Activated T-cell treated with anti-CD3 and anti-CD28 coated beads, Interleukin-2, amount 50 U/mL, for 4 hours (primary cell): ENCODE results near the gene MRPL17. TPM values are rescaled to one million over a fixed set of nuclear protein-coding genes. Genes with fewer than 3 reads are reported as not detected.

Experiments
- ATAC-seq, 2 donors: fragments of 200-7000 bp; cut with Tn5 transposase; one replicate each; pipeline ENCODE4 v1.10.0; 2021
- DNase-seq: peaks from one replicate; pipeline ENCODE4 v3.0.0-alpha.2; 2020
- H3K27me3 Mint-ChIP-seq: one replicate; pipeline ENCODE4 v1.8.0; 2021; ENCODE audit warnings: low read depth, mixed read lengths
- H3K36me3 Mint-ChIP-seq: one replicate; pipeline ENCODE4 v1.8.0; 2022; ENCODE audit warnings: mixed read lengths; ENCODE audit not compliant: insufficient read depth
- H3K4me1 Mint-ChIP-seq: one replicate; pipeline ENCODE4 v1.8.0; 2021; ENCODE audit warnings: low read depth, mixed read lengths
- H3K4me3 Mint-ChIP-seq: one replicate; pipeline ENCODE4 v1.8.0; 2021; ENCODE audit warnings: mild to moderate bottlenecking, moderate library complexity, mixed read lengths
- H3K9me3 Mint-ChIP-seq: one replicate; pipeline ENCODE4 v1.8.0; 2021; ENCODE audit warnings: mixed read lengths
- total RNA-seq, 3 donors: library from RNA; stranded (reverse); gene quantifications; one replicate each; pipeline ENCODE4 v1.2.1, GENCODE V29; 2021

The MRPL17 gene
- total RNA-seq, 3 donors from 2014 or later, result 149 to 162 (median 156) TPM

- peak in 1 of 2 donors; percentile 6 for ATAC-seq
- peaks cover 3% of the 10 kb centered on the region for H3K27me3 Mint-ChIP-seq
- H3K9me3 Mint-ChIP-seq, result no peaks in the 10 kb centered on the region
- H3K36me3 Mint-ChIP-seq, result no peaks in the 10 kb centered on the region
- H3K4me3 Mint-ChIP-seq, result no peak overlapping the region
- DNase-seq, result no peak
- H3K4me1 Mint-ChIP-seq, result peaks cover 3% of the 10 kb centered on the region
Observed at GRCh38 chr11:6654281-6655019, 28.7 kb downstream of the MRPL17 start.

GRCh38 chr11:6653656-6654055, 29.5 kb downstream of the MRPL17 start:
- no peak for ATAC-seq
- no peak overlapping the region for H3K4me3 Mint-ChIP-seq
- peaks cover 3% of the 10 kb centered on the region for H3K27me3 Mint-ChIP-seq
- H3K4me1 Mint-ChIP-seq, result peaks cover 3% of the 10 kb centered on the region
- no peaks in the 10 kb centered on the region for H3K36me3 Mint-ChIP-seq
- H3K9me3 Mint-ChIP-seq, result no peaks in the 10 kb centered on the region
- DNase-seq, result no peak

GRCh38 chr11:6653097-6653496, 30.0 kb downstream of the MRPL17 start:
- H3K4me3 Mint-ChIP-seq, result no peak overlapping the region
- H3K27me3 Mint-ChIP-seq, result peaks cover 3% of the 10 kb centered on the region
- DNase-seq, result no peak
- no peak for ATAC-seq
- no peaks in the 10 kb centered on the region for H3K36me3 Mint-ChIP-seq
- peaks cover 3% of the 10 kb centered on the region for H3K4me1 Mint-ChIP-seq
- no peaks in the 10 kb centered on the region for H3K9me3 Mint-ChIP-seq

GRCh38 chr11:6652182-6652581, 31.0 kb downstream of the MRPL17 start:
- Mint-ChIP-seq H3K4me1 (peaks cover 3% of the 10 kb centered on the region), H3K4me3 (no peak overlapping the region), H3K9me3 (no peaks in the 10 kb centered on the region), H3K36me3 (no peaks in the 10 kb centered on the region), H3K27me3 (peaks cover 3% of the 10 kb centered on the region)
- ATAC-seq (no peak), DNase-seq (no peak)

GRCh38 chr11:6650980-6651379, 32.2 kb downstream of the MRPL17 start:
- no peak overlapping the region for H3K4me3 Mint-ChIP-seq
- no peaks in the 10 kb centered on the region for H3K9me3 Mint-ChIP-seq
- H3K36me3 Mint-ChIP-seq, result no peaks in the 10 kb centered on the region
- ATAC-seq, result peak; percentile 66 to 67
- DNase-seq, result peak; percentile 43
- no peaks in the 10 kb centered on the region for H3K27me3 Mint-ChIP-seq
- peaks cover under 1% of the 10 kb centered on the region for H3K4me1 Mint-ChIP-seq

GRCh38 chr11:6650104-6650503, 33.0 kb downstream of the MRPL17 start:
- Mint-ChIP-seq H3K27me3 (no peaks in the 10 kb centered on the region), H3K9me3 (no peaks in the 10 kb centered on the region), H3K4me1 (no peaks in the 10 kb centered on the region), H3K36me3 (no peaks in the 10 kb centered on the region), H3K4me3 (no peak overlapping the region)
- DNase-seq (no peak), ATAC-seq (no peak)

GRCh38 chr11:6648501-6648900, 34.6 kb downstream of the MRPL17 start:
- no peaks in the 10 kb centered on the region for H3K36me3 Mint-ChIP-seq
- ATAC-seq (no peak), DNase-seq (no peak)
- no peaks in the 10 kb centered on the region for H3K4me1 Mint-ChIP-seq
- H3K4me3 Mint-ChIP-seq, result no peak overlapping the region
- no peaks in the 10 kb centered on the region for H3K27me3 Mint-ChIP-seq
- no peaks in the 10 kb centered on the region for H3K9me3 Mint-ChIP-seq

GRCh38 chr11:6647836-6648235, 35.3 kb downstream of the MRPL17 start:
- Mint-ChIP-seq H3K36me3 (no peaks in the 10 kb centered on the region), H3K4me1 (no peaks in the 10 kb centered on the region), H3K27me3 (no peaks in the 10 kb centered on the region), H3K4me3 (no peak overlapping the region), H3K9me3 (no peaks in the 10 kb centered on the region)
- DNase-seq, result no peak
- no peak for ATAC-seq

GRCh38 chr11:6646918-6647679, 36.0 kb downstream of the MRPL17 start:
- H3K36me3 Mint-ChIP-seq, result no peaks in the 10 kb centered on the region
- ATAC-seq, result peak; percentile 32 to 56
- no peak for DNase-seq
- H3K4me3 Mint-ChIP-seq, result no peak overlapping the region
- no peaks in the 10 kb centered on the region for H3K4me1 Mint-ChIP-seq
- H3K9me3 Mint-ChIP-seq, result no peaks in the 10 kb centered on the region
- H3K27me3 Mint-ChIP-seq, result no peaks in the 10 kb centered on the region

- no peak overlapping the region for H3K4me3 Mint-ChIP-seq
- H3K27me3 Mint-ChIP-seq, result no peaks in the 10 kb centered on the region
- no peak for DNase-seq
- peak in 1 of 2 donors; percentile 1 for ATAC-seq
- no peaks in the 10 kb centered on the region for H3K36me3 Mint-ChIP-seq
- no peaks in the 10 kb centered on the region for H3K9me3 Mint-ChIP-seq
- no peaks in the 10 kb centered on the region for H3K4me1 Mint-ChIP-seq
Observed at GRCh38 chr11:6646576-6646917, 36.6 kb downstream of the MRPL17 start.

GRCh38 chr11:6646071-6646470, 37.1 kb downstream of the MRPL17 start:
- H3K4me1 Mint-ChIP-seq, result no peaks in the 10 kb centered on the region
- ATAC-seq (no peak), DNase-seq (no peak)
- H3K36me3 Mint-ChIP-seq, result no peaks in the 10 kb centered on the region
- H3K4me3 Mint-ChIP-seq, result peak overlapping the region; percentile 14
- H3K9me3 Mint-ChIP-seq, result no peaks in the 10 kb centered on the region
- no peaks in the 10 kb centered on the region for H3K27me3 Mint-ChIP-seq

- Mint-ChIP-seq H3K9me3 (no peaks in the 10 kb centered on the region), H3K27me3 (no peaks in the 10 kb centered on the region), H3K4me1 (no peaks in the 10 kb centered on the region), H3K4me3 (no peak overlapping the region), H3K36me3 (no peaks in the 10 kb centered on the region)
- no peak for ATAC-seq
- no peak for DNase-seq
Observed at GRCh38 chr11:6642957-6643356, 40.2 kb downstream of the MRPL17 start.

GRCh38 chr11:6640985-6641701, 42.0 kb downstream of the MRPL17 start:
- Mint-ChIP-seq H3K27me3 (no peaks in the 10 kb centered on the region), H3K4me1 (no peaks in the 10 kb centered on the region), H3K4me3 (no peak overlapping the region), H3K9me3 (no peaks in the 10 kb centered on the region), H3K36me3 (no peaks in the 10 kb centered on the region)
- DNase-seq, result no peak
- ATAC-seq, result no peak

- DNase-seq (no peak), ATAC-seq (no peak)
- no peak overlapping the region for H3K4me3 Mint-ChIP-seq
- no peaks in the 10 kb centered on the region for H3K27me3 Mint-ChIP-seq
- H3K4me1 Mint-ChIP-seq, result no peaks in the 10 kb centered on the region
- H3K36me3 Mint-ChIP-seq, result no peaks in the 10 kb centered on the region
- no peaks in the 10 kb centered on the region for H3K9me3 Mint-ChIP-seq
Observed at GRCh38 chr11:6640036-6640984, 42.8 kb downstream of the MRPL17 start.
